Neuronal stem cell (in vitro differentiated cells): Measurements from ENCODE around the gene CHST11.

Experiments used
- DNase-seq: peaks from one replicate; pipeline ENCODE4 v3.0.0-alpha.2; 2013; ENCODE audit warnings: low spot score
- H2AFZ ChIP-seq: one replicate; pipeline ENCODE4 v1.6.1; 2013; ENCODE audit warnings: mild to moderate bottlenecking, low read length, inconsistent platforms
- H2AK5ac ChIP-seq: 2 replicates; pipeline ENCODE4 v1.6.1; 2013; ENCODE audit warnings: low read depth, mild to moderate bottlenecking, inconsistent platforms, low read length, moderate library complexity, mixed read lengths
- H2BK120ac ChIP-seq: 2 replicates; pipeline ENCODE4 v1.6.1; 2013; ENCODE audit warnings: low read depth, mild to moderate bottlenecking, inconsistent platforms, low read length, moderate library complexity, mixed read lengths
- H2BK12ac ChIP-seq: one replicate; pipeline ENCODE4 v1.6.1; 2013; ENCODE audit warnings: low read length, inconsistent platforms
- H2BK15ac ChIP-seq: 2 replicates; pipeline ENCODE4 v1.6.1; 2013; ENCODE audit warnings: mild to moderate bottlenecking, low read length, inconsistent platforms, mixed read lengths
- H2BK5ac ChIP-seq: one replicate; pipeline ENCODE4 v1.6.1; 2013; ENCODE audit warnings: inconsistent platforms, mild to moderate bottlenecking, low read length, moderate library complexity
- H3K14ac ChIP-seq: one replicate; pipeline ENCODE4 v1.6.1; 2013; ENCODE audit warnings: low read length, inconsistent platforms
- H3K18ac ChIP-seq: 2 replicates; pipeline ENCODE4 v1.6.1; 2013; ENCODE audit warnings: low read length, inconsistent platforms
- H3K23ac ChIP-seq: 2 replicates; pipeline ENCODE4 v1.6.1; 2013; ENCODE audit warnings: low read depth, mild to moderate bottlenecking, mixed read lengths, low read length, inconsistent platforms; ENCODE audit not compliant: poor library complexity
- H3K27ac ChIP-seq: replicated peaks from 3 replicates; pipeline ENCODE4 v1.5.1; 2013; ENCODE audit warnings: low read length, inconsistent platforms
- H3K27me3 ChIP-seq, 3 experiments: 2 replicates each; pipeline ENCODE4 v1.6.1; 2013; ENCODE audit warnings: low read length in 3 of 3, mild to moderate bottlenecking in 2 of 3, inconsistent platforms in 1 of 3, low read depth in 1 of 3, mixed read lengths in 1 of 3, moderate library complexity in 1 of 3; ENCODE audit not compliant: control insufficient read depth in 3 of 3, insufficient read depth in 3 of 3
- H3K36me3 ChIP-seq, 2 donors: replicated peaks in 1 of 2; 2 replicates each; pipeline ENCODE4 v1.6.1; 2013; ENCODE audit warnings: low read length in 2 of 2; ENCODE audit not compliant: control insufficient read depth in 2 of 2, insufficient read depth in 2 of 2
- H3K4ac ChIP-seq: 2 replicates; pipeline ENCODE4 v1.6.1; 2013; ENCODE audit warnings: inconsistent platforms, mild to moderate bottlenecking, low read length, moderate library complexity
- H3K4me1 ChIP-seq, 2 donors: 1 replicate in 1 of 2; 2 replicates in 1 of 2; pipeline ENCODE4 v1.6.1; 2013; ENCODE audit warnings: low read length in 2 of 2, low read depth in 1 of 2; ENCODE audit not compliant: control insufficient read depth in 2 of 2, insufficient read depth in 1 of 2
- H3K4me2 ChIP-seq: one replicate; pipeline ENCODE4 v1.6.1; 2013; ENCODE audit warnings: mild to moderate bottlenecking, low read length, inconsistent platforms; ENCODE audit not compliant: insufficient read depth, poor library complexity, severe bottlenecking
- H3K4me3 ChIP-seq, 2 donors: 2 replicates each; pipeline ENCODE4 v1.5.1; 2013; ENCODE audit warnings: low read length in 2 of 2, mild to moderate bottlenecking in 2 of 2, inconsistent platforms in 1 of 2, moderate library complexity in 1 of 2
- H3K79me1 ChIP-seq: one replicate; pipeline ENCODE4 v1.6.1; 2013; ENCODE audit warnings: low read depth, mild to moderate bottlenecking, inconsistent platforms, low read length, moderate library complexity
- H3K9ac ChIP-seq: one replicate; pipeline ENCODE4 v1.6.1; 2013; ENCODE audit warnings: mild to moderate bottlenecking, low read depth, low read length, inconsistent platforms; ENCODE audit not compliant: poor library complexity
- H3K9me3 ChIP-seq, 2 donors: replicated peaks in 1 of 2; 2 replicates each; pipeline versions ENCODE3 to v1.6.1; 2013; ENCODE audit warnings: low read length in 2 of 2, mild to moderate bottlenecking in 2 of 2, inconsistent platforms in 1 of 2, low read depth in 1 of 2, mixed read lengths in 1 of 2, moderate library complexity in 1 of 2; ENCODE audit not compliant: control insufficient read depth in 2 of 2, insufficient read depth in 1 of 2
- H4K8ac ChIP-seq: one replicate; pipeline ENCODE4 v1.6.1; 2013; ENCODE audit warnings: low read depth, mild to moderate bottlenecking, inconsistent platforms, low read length, moderate library complexity
- H4K91ac ChIP-seq: one replicate; pipeline ENCODE4 v1.6.1; 2013; ENCODE audit warnings: low read length, low read depth, mild to moderate bottlenecking, inconsistent platforms; ENCODE audit not compliant: poor library complexity
- WGBS, 2 donors: extraction: QIAGEN DNeasy Blood & Tissue Kit; methylation state at CpG; one replicate each; pipeline ENCODE4 v1.1.7; 2013; ENCODE audit warnings: missing lambda C conversion rate in 2 of 2, mixed read lengths in 1 of 2; ENCODE audit not compliant: insufficient read length in 2 of 2, insufficient replicate concordance in 1 of 2; ENCODE audit errors: extremely low coverage in 2 of 2; 5-methylcytosine and 5-hydroxymethylcytosine counted together

The CHST11 gene

DNA sequence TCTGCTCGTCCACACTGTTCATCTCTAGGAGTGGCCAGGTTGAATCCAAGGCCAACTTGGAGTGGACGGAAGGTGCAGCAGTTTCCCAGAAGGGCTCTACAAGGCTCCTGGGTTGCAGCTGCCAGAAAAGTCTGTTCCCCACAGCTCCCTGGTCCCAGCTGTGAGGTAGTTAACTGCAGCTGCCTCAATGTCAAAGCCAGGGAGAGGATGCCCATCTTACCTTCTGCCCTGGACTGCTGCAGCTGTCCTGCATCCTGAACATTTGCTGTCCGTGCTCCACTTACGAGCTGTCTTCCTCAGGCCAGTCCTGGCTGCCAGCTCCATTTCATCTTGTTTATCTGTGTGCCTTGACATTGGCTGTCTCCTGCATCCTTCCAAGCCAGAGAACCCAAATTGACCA lies 274.0 kb downstream of the CHST11 start:
- Histone ChIP-seq H3K79me1 (peaks cover 2% of the 10 kb centered on the region), H4K91ac (no peak overlapping the region), H3K18ac (peak overlapping the region; percentile 5), H3K27me3 (no peaks in the 10 kb centered on the region), H3K4me3 (no peak overlapping the region), H2AFZ (no peak overlapping the region), H3K4me1 (peaks cover 0 to 11% of the 10 kb centered on the region in 2 donors), H2AK5ac (no peak overlapping the region), H2BK15ac (no peak overlapping the region), H2BK120ac (no peak overlapping the region), H4K8ac (no peak overlapping the region), H3K27ac (no peak overlapping the region), H2BK12ac (no peak overlapping the region), H3K36me3 (no peaks in the 10 kb centered on the region), H3K14ac (no peak overlapping the region), H3K4me2 (no peak overlapping the region), H2BK5ac (no peak overlapping the region), H3K4ac (no peak overlapping the region), H3K9me3 (no peaks in the 10 kb centered on the region), H3K23ac (no peak overlapping the region), H3K9ac (no peak overlapping the region)
- DNase-seq = no peak
- no CpG with 5 or more reads among the region's 4 CpGs for WGBS, 2 donors

DNA sequence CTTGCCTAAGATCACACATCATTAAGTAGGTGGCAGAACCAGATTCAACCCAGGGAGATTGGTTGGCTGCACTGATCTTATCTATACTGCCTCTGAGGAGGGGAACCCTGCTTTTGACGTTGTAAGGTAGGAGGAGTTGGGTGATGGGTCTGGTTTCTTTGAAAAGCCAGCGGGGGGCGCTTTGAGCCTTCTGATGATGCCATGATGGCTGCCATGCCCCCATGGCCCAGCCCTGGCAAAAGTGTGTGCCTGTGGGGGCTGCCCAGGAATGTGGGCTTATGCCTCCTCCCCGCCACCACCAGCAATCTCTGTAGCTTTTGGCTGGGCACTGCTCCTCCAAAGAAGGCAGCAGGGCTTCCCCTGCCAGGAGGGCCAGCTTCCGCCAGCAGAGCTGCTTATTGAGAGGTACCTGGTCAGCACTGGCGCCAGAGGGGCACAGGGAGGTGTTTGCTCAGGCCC lies 277.0 kb downstream of the CHST11 start:
- H3K4me1 ChIP-seq = peaks cover 10 to 12% of the 10 kb centered on the region in 2 donors
- no peak for DNase-seq

DNA sequence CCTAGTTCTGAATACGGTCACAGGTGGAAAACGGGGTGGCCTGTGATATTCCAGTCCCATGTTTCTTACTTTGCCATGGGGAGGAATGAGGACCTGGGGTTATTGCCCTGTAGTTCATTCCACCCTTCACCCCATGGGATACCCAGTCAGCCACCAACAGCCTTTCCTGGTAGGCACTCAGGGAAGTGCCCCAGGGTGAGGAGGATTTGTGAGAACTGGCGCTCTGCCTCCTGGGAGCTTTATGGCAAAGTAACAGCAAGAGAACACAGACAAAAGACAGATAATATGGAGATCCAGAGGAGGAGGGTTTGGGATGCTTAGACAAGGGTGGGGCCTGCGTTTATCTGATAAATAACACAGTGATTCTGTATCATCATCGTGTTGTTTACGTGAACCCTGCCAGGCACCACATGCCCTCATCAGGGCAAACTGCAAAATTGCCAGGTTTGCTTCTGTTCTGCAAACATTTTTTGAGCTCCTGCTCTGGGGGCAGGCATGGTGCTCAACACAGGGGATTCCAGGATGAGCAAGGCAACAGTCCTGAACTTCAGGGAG lies 277.9 kb downstream of the CHST11 start:
- Histone ChIP-seq H3K4me3 (no peak overlapping the region), H3K4me2 (no peak overlapping the region), H2BK120ac (no peak overlapping the region), H3K9me3 (no peaks in the 10 kb centered on the region), H3K14ac (no peak overlapping the region), H3K18ac (no peak overlapping the region), H2AK5ac (no peak overlapping the region), H3K27ac (no peak overlapping the region), H3K4me1 (peaks cover 10 to 13% of the 10 kb centered on the region in 2 donors), H4K8ac (no peak overlapping the region), H3K9ac (no peak overlapping the region), H2BK12ac (no peak overlapping the region), H4K91ac (no peak overlapping the region), H3K36me3 (no peaks in the 10 kb centered on the region), H3K4ac (no peak overlapping the region), H3K27me3 (no peaks in the 10 kb centered on the region), H2BK5ac (no peak overlapping the region), H2BK15ac (no peak overlapping the region), H3K23ac (no peak overlapping the region), H2AFZ (no peak overlapping the region), H3K79me1 (peaks cover 2% of the 10 kb centered on the region)
- no peak for DNase-seq
- no CpG with 5 or more reads among the region's 6 CpGs for WGBS, 2 donors

More for the DNA sequence above, 277.0 kb downstream of the CHST11 start:
- WGBS, 2 donors = no CpG with 5 or more reads among the region's 6 CpGs
- Histone ChIP-seq H3K9me3 (no peaks in the 10 kb centered on the region), H2BK120ac (no peak overlapping the region), H3K36me3 (no peaks in the 10 kb centered on the region), H2BK5ac (no peak overlapping the region), H2BK15ac (no peak overlapping the region), H3K18ac (no peak overlapping the region), H3K27ac (no peak overlapping the region), H3K4me3 (no peak overlapping the region), H3K23ac (no peak overlapping the region), H4K91ac (no peak overlapping the region), H3K4me2 (no peak overlapping the region), H2AFZ (no peak overlapping the region), H2AK5ac (no peak overlapping the region), H3K27me3 (no peaks in the 10 kb centered on the region), H3K14ac (no peak overlapping the region), H3K79me1 (peaks cover 2% of the 10 kb centered on the region), H3K9ac (no peak overlapping the region), H3K4ac (no peak overlapping the region), H4K8ac (no peak overlapping the region), H2BK12ac (no peak overlapping the region)

GRCh38 chr12:104735801-104736200 lies 279.1 kb downstream of the CHST11 start:
- H3K9ac ChIP-seq = no peak overlapping the region
- H3K79me1 ChIP-seq = peaks cover 2% of the 10 kb centered on the region
- H4K91ac ChIP-seq = no peak overlapping the region
- H3K27me3 ChIP-seq = no peaks in the 10 kb centered on the region
- H3K4me1 ChIP-seq = peaks cover 10 to 13% of the 10 kb centered on the region in 2 donors
- no peak overlapping the region for H3K4me2 ChIP-seq
- no peak overlapping the region for H3K18ac ChIP-seq
- no peak overlapping the region for H4K8ac ChIP-seq
- no peak overlapping the region for H2AK5ac ChIP-seq
- no CpG with 5 or more reads among the region's 5 CpGs for WGBS, 2 donors
- no peaks in the 10 kb centered on the region for H3K36me3 ChIP-seq
- no peaks in the 10 kb centered on the region for H3K9me3 ChIP-seq
- no peak overlapping the region for H2AFZ ChIP-seq
- peak overlapping the region in 1 of 2 donors; percentile 41 for H3K4me3 ChIP-seq
- no peak overlapping the region for H2BK5ac ChIP-seq
- no peak overlapping the region for H3K27ac ChIP-seq
- H2BK15ac ChIP-seq = no peak overlapping the region
- no peak overlapping the region for H2BK120ac ChIP-seq
- no peak overlapping the region for H3K14ac ChIP-seq
- H2BK12ac ChIP-seq = no peak overlapping the region
- no peak overlapping the region for H3K23ac ChIP-seq
- H3K4ac ChIP-seq = no peak overlapping the region
- DNase-seq = no peak
